ENCODE results near the gene SPATA6. TPM values are rescaled to one million over a fixed set of nuclear protein-coding genes. Genes with fewer than 3 reads are reported as not detected.

Gene SPATA6
- total and polyA plus RNA-seq, 2 experiments from 2014 or later = 10.6 to 13.3 TPM

DNA sequence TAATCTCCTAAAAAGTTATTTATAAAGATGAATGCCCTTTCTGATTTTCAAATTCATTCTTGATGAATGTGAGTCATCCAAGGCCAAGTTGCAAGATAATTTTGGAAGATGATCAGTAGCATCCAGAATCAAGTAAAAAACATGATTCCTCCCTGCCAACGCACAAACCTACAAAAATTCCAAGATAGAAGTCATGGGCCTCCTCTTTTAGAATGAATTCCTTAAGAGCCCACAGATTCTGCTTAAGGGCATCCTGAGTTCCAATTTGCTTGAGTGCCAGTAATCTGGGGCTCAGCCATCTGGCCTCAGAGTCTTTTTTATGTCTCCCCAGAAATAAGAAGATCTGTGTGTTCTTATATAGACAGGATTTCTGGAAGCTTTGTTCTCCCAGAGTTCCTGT, 23.2 kb upstream of the SPATA6 start:
- ATAC-seq (no peak), DNase-seq (ENCODE audit: low spot score) (no peak)
- TF ChIP-seq CREB1 (CRISPR knock-in tag; IDR thresholded peaks at IDR 0.05; ENCODE audit: low read depth) = no peak
- no peak for TF ChIP-seq POLR2AphosphoS5 (IDR thresholded peaks at IDR 0.05; ENCODE audit: low read depth)
- no peak for TF ChIP-seq EZH2 (IDR thresholded peaks at IDR 0.05; ENCODE audit: low read depth, unreplicated experiment)
- TF ChIP-seq CTCF (conservative IDR thresholded peaks at IDR 0.05; ENCODE audit: low read depth in 2 of 2) = no peak
- no peak for TF ChIP-seq ZNF331 (CRISPR knock-in tag; IDR thresholded peaks at IDR 0.05; ENCODE audit: low read depth)
- TF ChIP-seq NANOG (IDR thresholded peaks at IDR 0.05; ENCODE audit: borderline replicate concordance) = no peak
- TF ChIP-seq STAT1 (IDR thresholded peaks at IDR 0.05; ENCODE audit: unreplicated experiment) = no peak
- no peak for TF ChIP-seq ZNF114 (CRISPR knock-in tag; IDR thresholded peaks at IDR 0.05)
- TF ChIP-seq, protein P1, sequence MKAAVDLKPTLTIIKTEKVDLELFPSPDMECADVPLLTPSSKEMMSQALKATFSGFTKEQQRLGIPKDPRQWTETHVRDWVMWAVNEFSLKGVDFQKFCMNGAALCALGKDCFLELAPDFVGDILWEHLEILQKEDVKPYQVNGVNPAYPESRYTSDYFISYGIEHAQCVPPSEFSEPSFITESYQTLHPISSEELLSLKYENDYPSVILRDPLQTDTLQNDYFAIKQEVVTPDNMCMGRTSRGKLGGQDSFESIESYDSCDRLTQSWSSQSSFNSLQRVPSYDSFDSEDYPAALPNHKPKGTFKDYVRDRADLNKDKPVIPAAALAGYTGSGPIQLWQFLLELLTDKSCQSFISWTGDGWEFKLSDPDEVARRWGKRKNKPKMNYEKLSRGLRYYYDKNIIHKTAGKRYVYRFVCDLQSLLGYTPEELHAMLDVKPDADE (IDR thresholded peaks at IDR 0.05) = no peak
- TF ChIP-seq, protein P2, sequence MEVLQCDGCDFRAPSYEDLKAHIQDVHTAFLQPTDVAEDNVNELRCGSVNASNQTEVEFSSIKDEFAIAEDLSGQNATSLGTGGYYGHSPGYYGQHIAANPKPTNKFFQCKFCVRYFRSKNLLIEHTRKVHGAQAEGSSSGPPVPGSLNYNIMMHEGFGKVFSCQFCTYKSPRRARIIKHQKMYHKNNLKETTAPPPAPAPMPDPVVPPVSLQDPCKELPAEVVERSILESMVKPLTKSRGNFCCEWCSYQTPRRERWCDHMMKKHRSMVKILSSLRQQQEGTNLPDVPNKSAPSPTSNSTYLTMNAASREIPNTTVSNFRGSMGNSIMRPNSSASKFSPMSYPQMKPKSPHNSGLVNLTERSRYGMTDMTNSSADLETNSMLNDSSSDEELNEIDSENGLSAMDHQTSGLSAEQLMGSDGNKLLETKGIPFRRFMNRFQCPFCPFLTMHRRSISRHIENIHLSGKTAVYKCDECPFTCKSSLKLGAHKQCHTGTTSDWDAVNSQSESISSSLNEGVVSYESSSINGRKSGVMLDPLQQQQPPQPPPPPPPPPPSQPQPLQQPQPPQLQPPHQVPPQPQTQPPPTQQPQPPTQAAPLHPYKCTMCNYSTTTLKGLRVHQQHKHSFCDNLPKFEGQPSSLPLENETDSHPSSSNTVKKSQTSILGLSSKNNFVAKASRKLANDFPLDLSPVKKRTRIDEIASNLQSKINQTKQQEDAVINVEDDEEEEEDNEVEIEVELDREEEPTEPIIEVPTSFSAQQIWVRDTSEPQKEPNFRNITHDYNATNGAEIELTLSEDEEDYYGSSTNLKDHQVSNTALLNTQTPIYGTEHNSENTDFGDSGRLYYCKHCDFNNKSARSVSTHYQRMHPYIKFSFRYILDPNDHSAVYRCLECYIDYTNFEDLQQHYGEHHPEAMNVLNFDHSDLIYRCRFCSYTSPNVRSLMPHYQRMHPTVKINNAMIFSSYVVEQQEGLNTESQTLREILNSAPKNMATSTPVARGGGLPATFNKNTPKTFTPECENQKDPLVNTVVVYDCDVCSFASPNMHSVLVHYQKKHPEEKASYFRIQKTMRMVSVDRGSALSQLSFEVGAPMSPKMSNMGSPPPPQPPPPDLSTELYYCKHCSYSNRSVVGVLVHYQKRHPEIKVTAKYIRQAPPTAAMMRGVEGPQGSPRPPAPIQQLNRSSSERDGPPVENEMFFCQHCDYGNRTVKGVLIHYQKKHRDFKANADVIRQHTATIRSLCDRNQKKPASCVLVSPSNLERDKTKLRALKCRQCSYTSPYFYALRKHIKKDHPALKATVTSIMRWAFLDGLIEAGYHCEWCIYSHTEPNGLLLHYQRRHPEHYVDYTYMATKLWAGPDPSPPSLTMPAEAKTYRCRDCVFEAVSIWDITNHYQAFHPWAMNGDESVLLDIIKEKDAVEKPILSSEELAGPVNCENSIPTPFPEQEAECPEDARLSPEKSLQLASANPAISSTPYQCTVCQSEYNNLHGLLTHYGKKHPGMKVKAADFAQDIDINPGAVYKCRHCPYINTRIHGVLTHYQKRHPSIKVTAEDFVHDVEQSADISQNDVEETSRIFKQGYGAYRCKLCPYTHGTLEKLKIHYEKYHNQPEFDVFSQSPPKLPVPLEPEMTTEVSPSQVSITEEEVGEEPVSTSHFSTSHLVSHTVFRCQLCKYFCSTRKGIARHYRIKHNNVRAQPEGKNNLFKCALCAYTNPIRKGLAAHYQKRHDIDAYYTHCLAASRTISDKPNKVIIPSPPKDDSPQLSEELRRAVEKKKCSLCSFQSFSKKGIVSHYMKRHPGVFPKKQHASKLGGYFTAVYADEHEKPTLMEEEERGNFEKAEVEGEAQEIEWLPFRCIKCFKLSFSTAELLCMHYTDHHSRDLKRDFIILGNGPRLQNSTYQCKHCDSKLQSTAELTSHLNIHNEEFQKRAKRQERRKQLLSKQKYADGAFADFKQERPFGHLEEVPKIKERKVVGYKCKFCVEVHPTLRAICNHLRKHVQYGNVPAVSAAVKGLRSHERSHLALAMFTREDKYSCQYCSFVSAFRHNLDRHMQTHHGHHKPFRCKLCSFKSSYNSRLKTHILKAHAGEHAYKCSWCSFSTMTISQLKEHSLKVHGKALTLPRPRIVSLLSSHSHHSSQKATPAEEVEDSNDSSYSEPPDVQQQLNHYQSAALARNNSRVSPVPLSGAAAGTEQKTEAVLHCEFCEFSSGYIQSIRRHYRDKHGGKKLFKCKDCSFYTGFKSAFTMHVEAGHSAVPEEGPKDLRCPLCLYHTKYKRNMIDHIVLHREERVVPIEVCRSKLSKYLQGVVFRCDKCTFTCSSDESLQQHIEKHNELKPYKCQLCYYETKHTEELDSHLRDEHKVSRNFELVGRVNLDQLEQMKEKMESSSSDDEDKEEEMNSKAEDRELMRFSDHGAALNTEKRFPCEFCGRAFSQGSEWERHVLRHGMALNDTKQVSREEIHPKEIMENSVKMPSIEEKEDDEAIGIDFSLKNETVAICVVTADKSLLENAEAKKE (CRISPR knock-in tag; IDR thresholded peaks at IDR 0.05) = no peak
- TF ChIP-seq EZH2phosphoT487 (IDR thresholded peaks at IDR 0.05; ENCODE audit: unreplicated experiment) = no peak
- TF ChIP-seq JUNB (IDR thresholded peaks at IDR 0.05; ENCODE audit: unreplicated experiment) = no peak
- TF ChIP-seq REST (IDR thresholded peaks at IDR 0.05; ENCODE audit: unreplicated experiment) = no peak
- H4K20me1 ChIP-seq (replicated peaks; ENCODE audit: insufficient read depth) = no peaks in the 10 kb centered on the region
- Mint-ChIP-seq H3K27me3 (ENCODE audit: insufficient read depth, low read depth, poor library complexity) (peaks cover 4% of the 10 kb centered on the region), H3K36me3 (ENCODE audit: low read depth) (no peaks in the 10 kb centered on the region), H3K4me3 (no peak overlapping the region), H3K9me3 (no peaks in the 10 kb centered on the region), H3K27ac (no peak overlapping the region), H3K4me1 (peaks cover 33% of the 10 kb centered on the region)
- H3K27me3 ChIP-seq (ENCODE audit: insufficient read depth) = no peaks in the 10 kb centered on the region
- H3F3A ChIP-seq (replicated peaks; ENCODE audit: low read depth) = peaks cover 4% of the 10 kb centered on the region; the same call in 1 of the 2 replicates
- H3K4me3 ChIP-seq = no peak overlapping the region
- no peaks in the 10 kb centered on the region for H3K79me2 ChIP-seq (replicated peaks; ENCODE audit: insufficient read depth)
- H3K27ac ChIP-seq (ENCODE audit: low read depth) = no peak overlapping the region
- no peaks in the 10 kb centered on the region for H3K36me3 ChIP-seq (ENCODE audit: insufficient read depth)
- no peak overlapping the region for H3K4me2 ChIP-seq
- H2AFZ ChIP-seq = no peak overlapping the region
- H3K9me2 ChIP-seq (ENCODE audit: insufficient read depth) = no peaks in the 10 kb centered on the region; the same call in 1 of the 2 replicates
- H3K4me1 ChIP-seq (ENCODE audit: insufficient read depth) = peaks cover 21% of the 10 kb centered on the region
